SHP77 treated with DMSO at 0.1 percent for 48 hours (cell line): ENCODE measurements around the gene PAX7.
"Not testable (repeated sequence)": the region's sequence is repeated elsewhere in the genome, so short reads cannot be mapped to it uniquely, and the experiment has no call there.

Experiments used
- DNase-seq: peaks from one replicate; lab custom pipeline; 2025; lab: John Stamatoyannopoulos, UW

PAX7 gene

GRCh38 chr1:18658831-18659230 lies 28.2 kb downstream of the PAX7 start:
- no peak for DNase-seq

GRCh38 chr1:18661404-18662285 lies 31.0 kb downstream of the PAX7 start:
- DNase-seq = peak; percentile 0

GRCh38 chr1:18662286-18662639 lies 31.6 kb downstream of the PAX7 start:
- no peak for DNase-seq

GRCh38 chr1:18666317-18666920 lies 35.8 kb downstream of the PAX7 start:
- DNase-seq = no peak

- DNase-seq = no peak
These were observed 36.7 kb downstream of the PAX7 start for GRCh38 chr1:18667333-18667732.

- DNase-seq = no peak
These were observed 37.4 kb downstream of the PAX7 start for GRCh38 chr1:18668046-18668445.

- no peak for DNase-seq
These were observed 38.2 kb downstream of the PAX7 start for GRCh38 chr1:18668750-18669404.

GRCh38 chr1:18670121-18670867 lies 39.6 kb downstream of the PAX7 start:
- DNase-seq = no peak

- no peak for DNase-seq
These were observed 40.2 kb downstream of the PAX7 start for GRCh38 chr1:18670868-18671225.

GRCh38 chr1:18673976-18674375 lies 43.3 kb downstream of the PAX7 start:
- no peak for DNase-seq

GRCh38 chr1:18676332-18676781 lies 45.7 kb downstream of the PAX7 start:
- DNase-seq = no peak

GRCh38 chr1:18681423-18681835 lies 50.8 kb downstream of the PAX7 start:
- DNase-seq = peak; percentile 31

- DNase-seq = no peak
These were observed 51.7 kb downstream of the PAX7 start for GRCh38 chr1:18682375-18682774.

GRCh38 chr1:18684303-18684702 lies 53.7 kb downstream of the PAX7 start:
- DNase-seq = no peak

GRCh38 chr1:18686540-18686939 lies 55.9 kb downstream of the PAX7 start:
- DNase-seq = no peak

GRCh38 chr1:18687273-18687672 lies 56.6 kb downstream of the PAX7 start:
- no peak for DNase-seq

GRCh38 chr1:18691648-18692047 lies 61.0 kb downstream of the PAX7 start:
- DNase-seq = no peak

GRCh38 chr1:18693256-18694098 lies 62.8 kb downstream of the PAX7 start:
- no peak for DNase-seq

GRCh38 chr1:18694289-18694688 lies 63.6 kb downstream of the PAX7 start:
- not testable (repeated sequence) for DNase-seq

- no peak for DNase-seq
These were observed 66.9 kb downstream of the PAX7 start for GRCh38 chr1:18697541-18697940.

GRCh38 chr1:18700530-18700929 lies 69.9 kb downstream of the PAX7 start:
- no peak for DNase-seq
